IgD-negative memory B cell (primary cell): ENCODE data around the gene GART. TPM values are rescaled to one million over a fixed set of nuclear protein-coding genes. Genes with fewer than 3 reads are reported as not detected.
"Not testable (repeated sequence)": the region's sequence is repeated elsewhere in the genome, so short reads cannot be mapped to it uniquely, and the experiment has no call there.

Source experiments
- H3K27ac Mint-ChIP-seq, 3 donors: one replicate each; pipeline ENCODE4 v1.8.0; 2020 to 2022; ENCODE audit warnings: mild to moderate bottlenecking in 3 of 3, mixed read lengths in 3 of 3, moderate library complexity in 1 of 3
- H3K27me3 Mint-ChIP-seq: one replicate; pipeline ENCODE4 v1.8.0; 2021; ENCODE audit warnings: mixed read lengths
- H3K36me3 Mint-ChIP-seq: one replicate; pipeline ENCODE4 v1.8.0; 2020; ENCODE audit warnings: mild to moderate bottlenecking, mixed read lengths
- H3K4me1 Mint-ChIP-seq, 3 donors: one replicate each; pipeline ENCODE4 v1.8.0; 2020 to 2022; ENCODE audit warnings: mixed read lengths in 3 of 3, mild to moderate bottlenecking in 1 of 3
- H3K4me3 Mint-ChIP-seq, 4 donors: one replicate each; pipeline ENCODE4 v1.8.0; 2020 to 2022; ENCODE audit warnings: mild to moderate bottlenecking in 4 of 4, mixed read lengths in 4 of 4, moderate library complexity in 3 of 4
- H3K9me3 Mint-ChIP-seq, 3 donors: one replicate each; pipeline ENCODE4 v1.8.0; 2020 to 2021; ENCODE audit warnings: mixed read lengths in 3 of 3, mild to moderate bottlenecking in 1 of 3
- polyA plus RNA-seq: library from polyadenylated mRNA; unstranded; fragments of 300-500 nt; fragmentation: Illumina TruSeq; gene quantifications from one replicate; pipeline ENCODE4 v1.2.3, GENCODE V29; 2021

The GART gene
- polyA plus RNA-seq = 44.7 TPM

DNA sequence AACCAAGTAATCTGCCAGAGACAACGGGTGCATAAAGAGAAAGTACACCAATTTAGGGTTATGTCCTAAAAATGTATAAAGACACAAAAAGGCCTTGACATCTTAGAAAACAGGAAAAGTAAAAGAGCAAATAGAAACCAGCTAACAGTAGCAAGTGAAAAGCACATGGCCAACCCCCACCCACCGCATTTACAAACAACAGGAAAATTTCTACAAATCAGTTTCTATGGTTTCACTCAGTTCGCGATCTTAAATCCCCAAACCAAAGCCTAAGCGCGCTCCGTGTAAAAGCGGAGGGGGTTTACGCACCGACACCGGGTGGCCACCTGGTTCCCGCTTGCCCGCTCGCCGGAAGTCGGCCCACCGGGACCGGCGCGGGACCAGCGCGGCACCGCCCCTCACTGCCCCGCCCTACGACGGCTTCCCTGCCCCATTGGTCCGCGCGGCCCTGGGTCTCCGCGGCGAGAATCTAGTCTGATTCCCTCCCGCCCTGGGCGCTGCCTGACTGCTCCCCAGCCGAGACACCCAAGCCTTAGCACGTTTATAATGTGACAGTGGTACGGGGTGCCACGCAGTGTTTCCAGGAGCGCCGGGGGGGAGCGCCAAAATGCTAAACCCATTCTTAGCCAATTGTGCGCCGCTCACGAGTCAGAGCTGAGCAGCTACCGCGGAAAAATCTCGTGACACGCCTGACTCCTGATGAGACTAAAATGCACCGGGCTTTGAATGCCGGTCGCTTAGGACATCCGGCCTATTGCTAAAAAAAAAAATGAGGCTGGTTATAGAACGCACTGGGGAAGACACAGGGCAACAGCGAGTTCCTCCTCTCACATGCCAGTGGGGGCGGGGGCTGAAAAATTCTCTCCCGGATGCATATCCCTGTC is at the start of gene GART:
GART (minus strand) TSS at position 362 of the 884 bp plus-strand sequence. CDS start 2,802 bp downstream, outside the sequence.
- no peaks in the 10 kb centered on the region for H3K27me3 Mint-ChIP-seq
- H3K4me1 Mint-ChIP-seq = peaks cover 24 to 37% (median 33%) of the 10 kb centered on the region in 3 donors
- no peaks in the 10 kb centered on the region for H3K9me3 Mint-ChIP-seq
- H3K4me3 Mint-ChIP-seq = peak within 1 kb of the TSS; percentile 96 to 100 (median 98)
- peaks cover 8% of the 10 kb centered on the region for H3K36me3 Mint-ChIP-seq
- H3K27ac Mint-ChIP-seq = peak within 1 kb of the TSS; percentile 98 to 100 (median 99)

GRCh38 chr21:33588485-33589335 is 46.8 kb upstream of the GART start, which contains the start of gene DONSON:
TSS of gene DONSON (minus strand) at chr21:33588684. CDS start at chr21:33588641, 43 bp downstream.
- Mint-ChIP-seq H3K4me3 (peak within 1 kb of the TSS; percentile 85 to 98 (median 96)), H3K4me1 (peaks cover 3 to 8% (median 5%) of the 10 kb centered on the region in 3 donors), H3K27ac (peak within 1 kb of the TSS; percentile 38 to 66 (median 60)), H3K9me3 (no peaks in the 10 kb centered on the region), H3K36me3 (peaks cover 2% of the 10 kb centered on the region), H3K27me3 (no peaks in the 10 kb centered on the region)

DNA sequence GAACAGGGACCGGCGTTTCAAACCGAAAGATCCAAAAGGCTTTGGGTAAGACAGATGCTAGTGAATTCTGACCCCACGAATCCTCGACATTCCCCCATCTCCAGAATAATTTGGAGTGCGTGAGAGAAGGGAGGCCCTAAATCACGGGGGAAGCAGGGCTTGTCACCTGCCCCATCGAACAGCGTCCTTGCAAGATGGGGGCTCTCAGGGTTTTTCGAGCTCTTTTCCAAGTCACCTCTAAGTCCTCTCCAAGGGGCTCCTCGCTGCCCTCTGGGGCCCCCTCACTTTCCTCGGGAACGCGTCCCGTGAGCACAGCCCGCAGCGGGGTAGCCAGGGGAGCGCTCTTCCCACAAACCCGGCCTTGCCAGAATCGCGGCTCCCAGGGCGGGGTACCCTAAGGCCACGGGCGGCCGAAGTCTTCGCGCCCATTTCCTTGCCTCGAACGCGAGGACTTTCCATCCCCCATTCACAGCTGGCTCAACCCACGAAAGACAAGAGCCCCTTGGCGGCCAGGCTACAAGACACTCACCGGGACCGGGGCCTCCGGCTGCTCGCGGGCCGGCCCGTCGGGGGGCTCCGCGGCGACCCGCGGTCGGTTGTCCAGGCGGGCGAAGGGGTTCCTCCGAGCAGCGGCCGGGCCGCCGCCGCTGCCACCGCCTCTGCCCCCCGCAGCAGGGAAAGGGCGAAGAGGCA is 46.0 kb upstream of the GART start:
- Mint-ChIP-seq H3K27me3 (no peaks in the 10 kb centered on the region), H3K9me3 (no peaks in the 10 kb centered on the region), H3K27ac (no peak overlapping the region), H3K4me3 (peak overlapping the region; percentile 82 to 94 (median 92)), H3K4me1 (peaks cover 3 to 8% (median 5%) of the 10 kb centered on the region in 3 donors), H3K36me3 (no peaks in the 10 kb centered on the region)

DNA sequence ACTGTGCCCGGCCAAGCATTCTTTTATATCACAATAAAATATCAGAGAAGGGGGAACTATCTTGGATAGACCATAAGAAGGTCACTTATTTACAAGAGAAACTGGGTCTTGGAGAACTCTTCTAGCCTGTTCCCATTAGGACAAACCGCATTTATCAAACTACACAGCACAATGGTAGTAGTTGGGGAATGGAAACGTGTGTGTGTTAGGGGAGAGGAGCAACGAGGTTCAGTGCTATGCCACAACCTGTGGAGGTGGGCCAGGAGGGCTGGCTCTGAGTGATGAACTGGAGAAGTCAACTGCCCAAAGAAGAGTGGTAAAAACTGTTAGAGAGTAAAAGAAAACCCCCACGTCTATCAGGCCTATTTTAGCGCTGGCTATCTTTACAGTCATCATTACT is 45.0 kb upstream of the GART start:
- Mint-ChIP-seq H3K9me3 (no peaks in the 10 kb centered on the region), H3K36me3 (no peaks in the 10 kb centered on the region), H3K27ac (peak overlapping the region in 1 of 3 donors; percentile 21), H3K27me3 (no peaks in the 10 kb centered on the region), H3K4me1 (peaks cover 3 to 8% (median 5%) of the 10 kb centered on the region in 3 donors), H3K4me3 (peak overlapping the region in 2 of 4 donors; percentile 49 to 85)

GRCh38 chr21:33584455-33584854 is 42.5 kb upstream of the GART start:
- H3K4me1 Mint-ChIP-seq = peaks cover 3 to 8% (median 5%) of the 10 kb centered on the region in 3 donors
- no peaks in the 10 kb centered on the region for H3K27me3 Mint-ChIP-seq
- no peaks in the 10 kb centered on the region for H3K36me3 Mint-ChIP-seq
- no peak overlapping the region for H3K27ac Mint-ChIP-seq
- H3K9me3 Mint-ChIP-seq = no peaks in the 10 kb centered on the region
- no peak overlapping the region for H3K4me3 Mint-ChIP-seq

DNA sequence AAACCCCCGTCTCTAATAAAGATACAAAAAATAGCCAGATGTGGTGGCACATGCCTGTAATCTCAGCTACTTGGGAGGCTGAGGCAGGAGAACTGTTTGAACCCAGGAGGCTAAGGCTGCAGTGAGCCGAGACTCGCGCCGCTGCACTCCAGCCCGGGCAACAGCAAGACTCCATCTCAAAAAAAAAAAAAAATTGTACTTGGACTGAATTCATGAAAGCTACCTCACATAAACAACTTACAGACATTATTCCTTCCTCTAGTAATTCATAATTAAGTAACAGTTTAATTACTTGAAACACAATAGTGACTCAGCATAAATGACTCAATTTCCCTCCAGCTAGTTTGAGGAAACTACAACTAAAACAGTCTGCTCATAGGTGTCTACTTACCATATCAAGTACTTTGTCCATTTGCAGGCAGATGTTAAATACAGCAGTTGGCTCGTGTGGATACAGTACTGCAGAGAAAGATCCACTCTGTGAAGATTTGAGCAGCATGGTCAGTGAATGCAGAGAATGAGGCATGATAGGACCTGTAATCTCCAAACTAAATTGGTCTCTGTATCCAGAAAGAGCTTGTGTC is 37.1 kb upstream of the GART start:
- H3K27ac Mint-ChIP-seq = no peak overlapping the region

GRCh38 chr21:33578214-33578613 is 36.3 kb upstream of the GART start:
- H3K27ac Mint-ChIP-seq = no peak overlapping the region
- H3K4me1 Mint-ChIP-seq = no peaks in the 10 kb centered on the region
- no peaks in the 10 kb centered on the region for H3K36me3 Mint-ChIP-seq
- no peak overlapping the region for H3K4me3 Mint-ChIP-seq
- H3K27me3 Mint-ChIP-seq = no peaks in the 10 kb centered on the region
- no peaks in the 10 kb centered on the region for H3K9me3 Mint-ChIP-seq

More for the DNA sequence above, 37.1 kb upstream of the GART start:
- Mint-ChIP-seq H3K36me3 (no peaks in the 10 kb centered on the region), H3K4me3 (no peak overlapping the region), H3K9me3 (no peaks in the 10 kb centered on the region), H3K27me3 (no peaks in the 10 kb centered on the region), H3K4me1 (no peaks in the 10 kb centered on the region)

DNA sequence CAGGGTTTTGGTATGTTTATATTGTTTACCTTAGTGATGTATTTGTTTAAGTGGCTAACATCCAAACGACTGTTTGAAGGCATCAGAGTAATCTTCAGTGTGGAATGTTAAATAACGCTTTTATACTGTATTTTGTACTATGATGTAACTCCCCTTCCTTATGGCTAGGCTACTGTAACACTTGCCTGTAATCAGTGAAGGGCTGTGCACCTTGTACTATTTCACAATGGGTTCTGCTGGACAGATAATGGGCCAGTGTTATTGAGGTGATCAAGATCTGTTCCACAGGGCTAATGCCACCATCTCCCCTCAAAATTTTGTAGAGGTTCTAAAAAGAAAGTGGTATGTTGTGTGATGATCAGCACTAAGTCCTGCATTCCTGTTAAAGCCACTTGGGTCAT is 34.8 kb upstream of the GART start:
- H3K36me3 Mint-ChIP-seq, H3K27ac Mint-ChIP-seq, H3K9me3 Mint-ChIP-seq, H3K27me3 Mint-ChIP-seq, H3K4me3 Mint-ChIP-seq, H3K4me1 Mint-ChIP-seq: not testable (repeated sequence)

GRCh38 chr21:33572350-33572749 is 30.4 kb upstream of the GART start:
- Mint-ChIP-seq H3K27ac (peak overlapping the region in 1 of 3 donors; percentile 23), H3K9me3 (no peaks in the 10 kb centered on the region), H3K27me3 (no peaks in the 10 kb centered on the region), H3K36me3 (peaks cover 2% of the 10 kb centered on the region), H3K4me3 (no peak overlapping the region), H3K4me1 (no peaks in the 10 kb centered on the region)

DNA sequence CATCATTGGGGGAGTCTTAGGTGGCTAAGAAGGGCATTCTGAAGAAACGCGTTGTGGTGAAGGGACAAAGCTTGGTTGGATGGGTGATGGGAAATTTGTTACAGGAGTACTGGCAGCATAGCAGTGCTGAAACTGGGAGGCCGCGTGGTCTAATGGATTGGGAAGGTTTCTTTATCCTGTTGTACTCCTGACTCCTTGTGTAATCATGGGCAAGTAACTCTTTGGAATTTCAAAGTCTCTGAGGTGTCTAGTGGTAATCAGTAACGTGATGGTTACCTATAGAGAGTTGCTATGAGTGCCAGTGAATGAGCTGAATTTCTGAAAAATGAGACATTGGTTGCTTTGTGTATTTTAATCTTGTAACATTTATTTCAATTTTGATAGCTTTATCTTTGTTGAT is 28.1 kb upstream of the GART start:
- H3K36me3 Mint-ChIP-seq = peaks cover 2% of the 10 kb centered on the region
- H3K27me3 Mint-ChIP-seq = no peaks in the 10 kb centered on the region
- no peaks in the 10 kb centered on the region for H3K9me3 Mint-ChIP-seq
- no peaks in the 10 kb centered on the region for H3K4me1 Mint-ChIP-seq
- no peak overlapping the region for H3K4me3 Mint-ChIP-seq
- no peak overlapping the region for H3K27ac Mint-ChIP-seq

DNA sequence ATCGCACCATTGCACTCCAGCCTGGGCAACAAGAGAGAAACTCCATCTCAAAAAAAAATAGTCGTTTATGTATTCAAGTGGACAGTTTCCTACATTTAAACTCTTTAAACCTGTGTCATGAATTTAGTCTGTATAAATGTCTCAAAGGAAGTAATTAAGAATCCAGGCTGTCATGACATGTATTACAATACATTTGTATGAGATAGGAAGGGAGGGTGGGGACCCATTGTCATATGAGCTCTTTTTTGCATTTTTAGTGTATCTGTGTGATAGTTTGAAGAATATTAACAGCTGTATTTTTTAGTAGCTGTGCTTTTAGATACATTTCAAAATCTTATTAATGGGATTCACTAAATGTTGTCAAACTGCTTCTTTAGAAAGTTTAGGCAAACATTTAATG is 26.5 kb upstream of the GART start:
- Mint-ChIP-seq H3K27ac (no peak overlapping the region), H3K9me3 (no peaks in the 10 kb centered on the region), H3K27me3 (no peaks in the 10 kb centered on the region), H3K4me1 (peaks cover 0 to 4% (median 2%) of the 10 kb centered on the region in 3 donors), H3K4me3 (no peak overlapping the region), H3K36me3 (peaks cover 2% of the 10 kb centered on the region)

DNA sequence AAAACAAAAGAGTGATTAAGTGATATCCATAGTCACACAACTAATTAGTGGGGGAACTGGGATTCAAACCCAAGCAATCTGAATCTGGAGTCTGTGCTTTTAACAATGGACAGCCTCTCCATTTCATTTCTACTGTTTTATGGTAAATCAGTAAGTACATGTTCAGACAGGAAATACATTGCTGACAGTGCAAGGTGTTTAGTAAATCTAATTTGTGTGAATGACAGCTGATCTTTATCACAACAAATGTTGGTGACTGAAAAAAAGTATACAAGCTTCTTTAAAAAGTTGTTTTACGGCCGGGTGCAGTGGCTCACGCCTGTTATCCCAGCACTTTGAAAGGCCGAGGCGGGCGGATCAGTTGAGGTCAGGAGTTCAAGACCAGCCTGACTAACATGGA is 26.0 kb upstream of the GART start:
- Mint-ChIP-seq H3K9me3 (no peaks in the 10 kb centered on the region), H3K36me3 (peaks cover 2% of the 10 kb centered on the region), H3K27me3 (no peaks in the 10 kb centered on the region), H3K4me3 (no peak overlapping the region), H3K4me1 (peaks cover 0 to 5% (median 4%) of the 10 kb centered on the region in 3 donors), H3K27ac (no peak overlapping the region)

- Mint-ChIP-seq H3K36me3 (no peaks in the 10 kb centered on the region), H3K4me1 (peaks cover 0 to 6% (median 4%) of the 10 kb centered on the region in 3 donors), H3K27me3 (no peaks in the 10 kb centered on the region), H3K4me3 (no peak overlapping the region), H3K27ac (no peak overlapping the region), H3K9me3 (no peaks in the 10 kb centered on the region)
Measured at GRCh38 chr21:33566514-33566913, 24.6 kb upstream of the GART start.

- Mint-ChIP-seq H3K36me3 (peaks cover 5% of the 10 kb centered on the region), H3K27ac (no peak overlapping the region), H3K4me1 (peaks cover 8 to 18% (median 9%) of the 10 kb centered on the region in 3 donors), H3K4me3 (no peak overlapping the region), H3K9me3 (no peaks in the 10 kb centered on the region), H3K27me3 (no peaks in the 10 kb centered on the region)
Measured at GRCh38 chr21:33562389-33562788, 20.5 kb upstream of the GART start.
